HEK293T (cell line): Measurements from ENCODE around the gene ACVR1B.

Source experiments
- BHLHE40 ChIP-seq: fragments of 450-650 bp; IDR thresholded peaks from 2 replicates; pipeline ENCODE4 v1.6.1; 2016; ENCODE audit warnings: mild to moderate bottlenecking, moderate library complexity, borderline replicate concordance
- CTBP1 ChIP-seq: fragments of 450-650 bp; IDR thresholded peaks from 2 replicates; pipeline ENCODE4 v1.6.1; 2016; ENCODE audit warnings: borderline replicate concordance
- ELF4 ChIP-seq: fragments of 450-650 bp; IDR thresholded peaks from 2 replicates; pipeline ENCODE4 v1.6.1; 2017; ENCODE audit warnings: antibody characterized with exemption
- FOXK2 ChIP-seq: fragments of 450-650 bp; IDR thresholded peaks from 2 replicates; pipeline ENCODE4 v1.6.1; 2016; ENCODE audit warnings: mild to moderate bottlenecking
- FOXM1 ChIP-seq: fragments of 450-650 bp; IDR thresholded peaks from 2 replicates; pipeline ENCODE4 v1.6.1; 2017; ENCODE audit warnings: mild to moderate bottlenecking, borderline replicate concordance
- HDGF ChIP-seq: fragments of 450-650 bp; IDR thresholded peaks from 2 replicates; pipeline ENCODE4 v1.6.1; 2017; ENCODE audit warnings: antibody characterized with exemption, borderline replicate concordance
- LEF1 ChIP-seq: fragments of 450-650 bp; IDR thresholded peaks from 2 replicates; pipeline ENCODE4 v1.6.1; 2017; ENCODE audit warnings: mild to moderate bottlenecking, borderline replicate concordance
- SP1 ChIP-seq: fragments of 450-650 bp; IDR thresholded peaks from 2 replicates; pipeline ENCODE4 v1.6.1; 2017
- SUZ12 ChIP-seq: fragments of 450-650 bp; IDR thresholded peaks from 2 replicates; pipeline ENCODE4 v1.6.1; 2016; ENCODE audit warnings: mild to moderate bottlenecking
- TARDBP ChIP-seq: fragments of 450-650 bp; IDR thresholded peaks from 2 replicates; pipeline ENCODE4 v1.6.1; 2016

DNA sequence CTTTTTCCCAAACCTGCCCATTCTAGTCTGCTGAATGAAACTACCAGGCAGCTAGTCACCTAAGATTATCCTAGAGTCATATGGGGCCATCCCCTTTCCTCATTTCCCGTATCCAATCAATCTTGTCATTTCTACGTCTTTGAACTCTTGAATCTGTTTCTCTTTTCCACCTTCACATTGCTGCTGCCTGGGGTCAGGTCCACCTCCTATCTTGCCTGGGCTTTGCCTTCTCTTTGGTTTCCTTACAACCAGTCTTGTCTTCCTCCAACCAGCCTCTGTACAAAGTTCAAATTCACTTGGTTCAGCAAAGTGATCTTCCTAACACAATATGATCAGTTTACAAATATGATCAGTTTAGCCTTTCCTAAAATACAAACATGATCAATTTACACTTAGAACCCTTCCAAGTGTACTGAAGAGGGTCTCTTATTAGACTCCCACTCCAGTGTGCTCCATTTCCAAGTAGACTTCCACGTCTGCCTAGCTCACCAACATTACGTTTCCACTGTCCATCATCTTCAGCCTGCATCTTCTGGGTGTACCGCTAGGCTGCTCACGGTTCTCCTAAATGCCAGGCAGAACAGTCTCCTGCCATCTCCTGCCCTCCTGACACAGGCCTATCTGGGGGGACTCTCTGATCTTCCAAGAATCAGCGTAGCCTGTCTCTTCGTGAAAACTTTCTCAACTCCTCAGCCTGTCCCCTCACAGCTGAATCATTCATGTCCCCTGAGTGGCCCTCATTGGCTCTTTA lies 4.1 kb upstream of the ACVR1B start:
- no peak for TF ChIP-seq LEF1
- TF ChIP-seq BHLHE40, result no peak
- TF ChIP-seq FOXM1, result no peak
- no peak for TF ChIP-seq SUZ12
- TF ChIP-seq FOXK2, result no peak
- no peak for TF ChIP-seq ELF4
- no peak for TF ChIP-seq HDGF
- TF ChIP-seq SP1, result no peak
- no peak for TF ChIP-seq TARDBP
- no peak for TF ChIP-seq CTBP1
